ENCODE data around the gene PLCL1.
"Not testable (repeated sequence)": the region's sequence is repeated elsewhere in the genome, so short reads cannot be mapped to it uniquely, and the experiment has no call there.

Gene PLCL1

GRCh38 chr2:198141726-198142125 lies 337.3 kb downstream of the PLCL1 start:
- DNase-seq: no peak

GRCh38 chr2:198143156-198143555 lies 338.8 kb downstream of the PLCL1 start:
- DNase-seq: no peak

DNA sequence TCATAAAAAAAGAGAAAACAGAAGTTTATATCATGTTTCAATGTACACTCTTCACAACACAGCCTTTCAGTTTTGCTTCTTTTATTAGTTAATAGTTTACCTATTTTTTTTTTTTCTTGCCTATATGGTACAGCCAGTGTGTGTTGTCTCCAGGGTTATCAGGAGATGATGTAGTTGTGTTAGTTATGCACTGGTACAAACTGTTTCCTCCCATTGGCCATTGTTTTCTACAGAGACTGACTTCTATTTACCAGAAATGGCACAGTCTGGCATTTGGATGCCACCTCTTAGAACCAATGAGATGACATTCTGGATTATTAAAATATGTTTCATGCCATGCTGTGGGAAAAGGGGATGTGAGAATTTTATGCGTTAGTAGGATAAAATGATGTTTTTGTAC lies 339.4 kb downstream of the PLCL1 start:
- DNase-seq: no peak

DNA sequence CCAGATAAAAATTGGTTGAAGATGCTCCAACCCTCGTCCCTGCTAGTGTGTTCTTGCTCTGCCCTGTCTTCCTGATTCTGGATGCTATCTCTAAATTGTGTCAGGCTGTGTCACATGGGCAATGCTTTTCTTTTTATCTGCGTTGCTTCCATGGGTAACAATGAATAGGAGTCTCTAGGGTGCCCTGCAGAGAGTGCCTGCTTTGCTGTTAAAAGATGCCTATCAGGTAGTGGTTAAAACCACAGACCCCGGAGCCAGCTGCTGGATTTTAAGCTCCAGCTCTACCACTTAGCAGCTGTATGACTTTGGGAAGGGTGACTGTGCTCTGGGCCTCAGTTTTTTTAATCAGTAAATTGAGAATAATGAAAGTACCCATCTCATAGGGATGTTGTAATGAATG lies 340.3 kb downstream of the PLCL1 start:
- DNase-seq: no peak

DNA sequence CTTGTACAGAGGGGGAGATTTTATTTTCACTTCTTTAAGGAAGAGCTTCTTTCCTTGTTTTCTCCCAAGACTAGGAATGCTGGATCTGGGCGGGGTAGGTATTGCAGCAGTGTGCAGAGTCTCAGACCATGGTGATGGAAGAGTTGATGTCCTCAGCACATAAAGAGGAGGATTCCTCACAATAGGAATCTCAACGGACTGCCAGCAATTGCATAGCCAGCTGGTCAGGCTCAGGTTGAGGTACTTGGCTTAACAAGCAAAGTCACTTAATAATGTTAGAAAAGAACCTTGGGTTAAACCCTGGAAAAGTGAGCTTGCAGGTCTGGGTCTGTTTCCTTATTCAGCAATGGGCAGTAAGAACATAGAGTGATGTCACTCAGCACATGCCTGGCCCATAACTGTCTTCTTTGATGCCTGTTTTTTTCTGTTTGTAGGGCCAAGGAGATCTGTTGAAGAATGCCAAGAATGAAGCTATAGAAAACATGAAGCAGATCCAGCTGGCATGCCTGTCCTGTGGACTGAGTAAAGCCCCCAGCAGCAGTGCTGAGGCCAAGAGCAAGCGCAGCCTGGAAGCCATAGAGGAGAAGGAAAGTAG lies 342.1 kb downstream of the PLCL1 start:
- DNase-seq: no peak

GRCh38 chr2:198157314-198157713 lies 352.9 kb downstream of the PLCL1 start:
- no peak for DNase-seq

DNA sequence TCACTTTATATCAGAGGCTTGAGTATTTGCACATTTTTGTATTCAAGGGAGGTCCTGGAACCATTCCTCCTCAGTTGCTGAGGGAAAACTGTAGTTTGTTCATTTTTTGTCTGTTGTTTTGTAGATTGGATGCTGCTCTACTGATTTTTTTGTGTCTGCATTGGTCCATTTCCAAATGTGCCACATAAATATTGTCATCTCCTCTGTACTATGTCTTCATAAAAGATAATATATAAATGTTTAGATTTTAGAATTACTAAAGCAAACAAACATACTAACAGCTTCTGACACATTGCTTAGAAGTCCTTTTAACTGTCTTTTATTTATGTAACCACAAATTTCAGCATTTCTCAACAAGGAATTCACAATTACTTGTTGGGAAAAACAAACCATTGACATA lies 356.8 kb downstream of the PLCL1 start:
- DNase-seq: no peak

GRCh38 chr2:198162276-198162675 lies 357.9 kb downstream of the PLCL1 start:
- no peak for DNase-seq

- DNase-seq: no peak
These were observed 360.4 kb downstream of the PLCL1 start for GRCh38 chr2:198164843-198165242.

GRCh38 chr2:198165289-198165688 lies 360.9 kb downstream of the PLCL1 start:
- DNase-seq: no peak

DNA sequence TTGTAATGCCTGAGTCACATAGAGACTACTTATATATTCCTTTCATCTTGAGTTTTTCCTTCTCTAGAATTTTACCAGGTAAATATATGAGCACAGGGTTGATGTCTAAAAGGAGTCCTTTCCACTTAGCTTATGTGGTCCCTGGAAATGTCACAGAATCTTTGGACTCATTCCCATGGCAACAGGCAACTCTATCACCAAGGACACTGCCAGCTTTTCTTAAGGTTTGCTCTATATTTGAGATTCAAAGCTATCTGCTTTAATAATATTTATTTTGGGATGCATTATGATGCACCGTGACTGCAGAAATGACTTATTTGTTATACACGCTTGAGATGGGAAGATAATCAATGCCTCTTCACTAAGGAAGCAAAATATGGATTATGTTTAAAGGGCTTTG lies 363.0 kb downstream of the PLCL1 start:
- no peak for DNase-seq

- no peak for DNase-seq
These were observed 364.3 kb downstream of the PLCL1 start for GRCh38 chr2:198168651-198169050.

DNA sequence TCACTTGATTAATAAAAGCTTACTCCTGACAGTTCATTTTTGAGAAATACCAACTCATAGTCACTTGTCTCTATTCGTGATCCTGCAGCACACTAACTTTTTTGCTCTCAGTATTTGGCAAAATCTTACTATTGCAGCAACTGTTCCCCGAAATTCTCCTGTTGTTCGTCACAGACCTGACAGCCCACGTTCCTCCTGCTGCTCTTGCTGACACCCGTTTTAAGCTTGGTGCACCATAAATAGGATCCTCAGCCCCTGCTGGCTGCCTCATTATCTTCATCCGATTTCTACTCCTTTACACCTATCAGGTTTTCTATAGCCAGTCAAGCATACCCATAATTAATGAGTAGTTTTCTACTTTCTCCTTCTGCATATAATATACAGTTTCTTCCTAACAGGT lies 368.8 kb downstream of the PLCL1 start:
- DNase-seq: no peak

DNA sequence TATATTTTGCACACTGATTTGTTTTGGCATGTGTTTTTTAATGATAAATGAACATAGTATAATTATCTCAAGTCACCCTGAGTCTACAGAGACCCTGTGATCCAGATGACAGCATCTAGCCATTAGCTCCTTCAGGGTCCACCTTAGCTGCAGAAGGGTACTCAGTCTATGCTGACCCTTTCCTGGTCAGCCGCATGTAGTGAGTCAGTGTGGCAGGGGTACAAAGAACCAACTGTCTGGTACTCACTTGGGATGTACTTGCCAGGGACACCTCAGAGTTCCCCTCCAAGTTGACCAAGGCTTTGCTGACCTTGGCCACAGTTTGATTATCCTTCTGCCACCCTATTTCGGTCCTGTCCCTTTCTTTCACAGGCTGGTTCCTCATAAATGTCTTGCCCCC lies 369.5 kb downstream of the PLCL1 start:
- DNase-seq: no peak

- no peak for DNase-seq
These were observed 370.9 kb downstream of the PLCL1 start for GRCh38 chr2:198175271-198175670.

DNA sequence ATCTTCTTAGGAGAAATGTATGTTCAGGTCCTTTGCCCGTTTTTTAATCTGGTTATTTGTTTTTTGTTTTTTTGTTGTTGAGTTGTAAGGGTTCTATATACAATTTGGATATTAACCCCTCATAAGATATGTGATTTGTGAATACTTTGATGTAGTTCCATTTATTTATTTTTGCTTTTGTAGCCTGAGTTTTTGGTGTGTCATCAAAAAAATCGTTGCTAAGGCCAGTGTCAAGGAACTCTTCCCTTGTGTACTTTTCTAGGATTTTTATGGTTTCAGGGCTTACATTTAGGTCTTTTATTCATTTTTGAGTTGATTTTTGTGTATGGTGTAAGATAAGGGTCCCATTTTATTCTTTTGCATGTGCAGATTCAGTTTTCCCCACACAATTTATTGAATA lies 372.6 kb downstream of the PLCL1 start:
- no peak for DNase-seq

- no peak for DNase-seq
These were observed 374.4 kb downstream of the PLCL1 start for GRCh38 chr2:198178766-198179165.

- no peak for DNase-seq
These were observed 381.9 kb downstream of the PLCL1 start for GRCh38 chr2:198186257-198186656.

DNA sequence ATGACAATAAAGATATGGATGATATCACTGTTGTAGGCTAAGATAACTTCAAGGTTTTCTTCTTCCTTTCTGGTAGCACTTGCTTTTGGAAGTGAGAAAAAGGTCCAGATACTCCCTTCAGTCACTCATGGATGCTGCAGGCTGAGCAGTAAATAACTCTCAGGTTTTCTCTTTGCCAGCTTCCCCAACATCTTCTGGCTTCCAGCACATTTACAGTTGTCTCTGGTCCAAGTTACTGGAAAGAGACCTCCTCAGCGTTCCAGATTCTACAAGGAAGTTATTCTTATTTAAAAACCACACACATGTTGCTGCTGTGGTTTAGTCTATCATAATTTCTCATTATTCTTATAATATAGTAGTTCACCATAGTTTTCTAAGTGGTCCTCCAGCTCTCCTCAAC lies 383.4 kb downstream of the PLCL1 start:
- DNase-seq: no peak

DNA sequence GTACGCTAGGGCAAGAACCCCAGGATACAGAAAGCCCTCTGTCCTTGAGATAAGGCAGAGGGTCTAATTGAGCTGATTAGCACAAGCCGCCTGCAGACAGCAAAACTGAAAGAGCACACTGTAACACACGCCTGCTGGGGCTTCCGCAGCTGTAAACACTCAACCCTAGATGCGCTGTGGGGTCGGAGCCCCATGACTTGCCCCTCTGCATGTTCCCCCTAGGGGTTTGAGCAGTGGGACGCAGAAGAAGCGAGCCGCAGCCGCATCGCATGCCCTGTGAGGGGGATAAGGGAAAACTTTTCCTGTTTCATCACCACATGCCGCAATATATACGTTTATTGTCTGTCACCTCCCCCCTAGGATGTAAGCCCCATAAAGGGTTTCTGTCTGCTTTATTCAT lies 384.6 kb downstream of the PLCL1 start:
- no peak for DNase-seq

DNA sequence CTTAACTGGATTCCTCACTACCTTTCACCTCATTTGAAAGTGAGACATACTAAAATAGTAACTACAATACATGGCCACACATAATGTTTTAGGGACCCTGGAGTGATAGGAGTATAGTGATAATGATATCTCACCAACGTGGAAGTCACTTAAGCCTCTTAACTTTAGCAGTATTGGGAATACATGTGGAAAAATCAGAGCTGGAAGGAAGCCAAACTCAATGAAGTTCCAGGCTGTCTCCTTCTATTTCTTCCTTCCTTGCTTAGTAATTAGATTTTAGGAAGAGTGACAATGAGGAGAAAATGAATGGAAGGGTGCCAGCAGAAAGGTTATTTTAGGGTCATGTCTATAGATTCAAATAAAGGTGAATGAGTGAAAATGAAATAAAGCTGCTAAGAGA lies 387.3 kb downstream of the PLCL1 start:
- DNase-seq: no peak

GRCh38 chr2:198196556-198196955 lies 392.2 kb downstream of the PLCL1 start:
- not testable (repeated sequence) for DNase-seq

All from NCI-H524 treated with DMSO at 0.1 percent for 48 hours (cell line).